Activated CD8-positive, alpha-beta memory T cell treated with anti-CD3 and anti-CD28 coated beads for 36 hours (primary cell): Measurements from ENCODE around the gene MCAT. TPM values are rescaled to one million over a fixed set of nuclear protein-coding genes. Genes with fewer than 3 reads are reported as not detected.

ENCODE experiments used
- CTCF ChIA-PET: fragments of 350-600 bp; sonication (Branson Sonifier 250); formaldehyde crosslinking; loops from one replicate; lab custom pipeline; 2021; ENCODE audit warnings: antibody characterized with exemption; lab: Charles Lee
- POLR2A ChIA-PET: fragments of 350-600 bp; sonication (Branson Sonifier 250); formaldehyde crosslinking; loops from one replicate; lab custom pipeline; 2021; ENCODE audit warnings: antibody characterized with exemption; lab: Charles Lee
- total RNA-seq, 2 experiments: library from RNA; stranded (reverse); gene quantifications; one replicate each; pipeline ENCODE4 v1.2.3, GENCODE V29; 2021

The MCAT gene
- total RNA-seq, 2 experiments from 2014 or later, result 27.6 to 31.0 TPM

- ChIA-PET POLR2A (interaction anchor here (0.7 kb wide), 1 partner anchor 43 kb away, joined by 4 read pairs; no protein-coding TSS in a partner anchor), CTCF (no interaction called here)
Observed at GRCh38 chr22:43134553-43134952, 8.6 kb downstream of the MCAT start.

- CTCF ChIA-PET, result interaction anchor here (0.8 kb wide), 1 partner anchor 11 kb away, joined by 4 read pairs; no protein-coding TSS in a partner anchor
- POLR2A ChIA-PET, result interaction anchor here (0.7 kb wide), 1 partner anchor 494 kb away, joined by 6 read pairs; no protein-coding TSS in a partner anchor
Observed at GRCh38 chr22:43133401-43133800, 9.8 kb downstream of the MCAT start.

- ChIA-PET POLR2A (no interaction called here), CTCF (no interaction called here)
Observed at GRCh38 chr22:43131773-43132501, 11.3 kb downstream of the MCAT start.

GRCh38 chr22:43129426-43130425 lies 13.5 kb downstream of the MCAT start:
- CTCF ChIA-PET, result interaction anchor here (0.7 kb wide), 1 partner anchor 8 kb away, joined by 4 read pairs; no protein-coding TSS in a partner anchor
- POLR2A ChIA-PET, result no interaction called here

- ChIA-PET POLR2A (no interaction called here), CTCF (interaction anchor here (0.6 kb wide), 1 partner anchor 20 kb away, joined by 3 read pairs; no protein-coding TSS in a partner anchor)
Observed at GRCh38 chr22:43128928-43129424, 14.2 kb downstream of the MCAT start.

GRCh38 chr22:43128116-43128515 lies 15.1 kb downstream of the MCAT start:
- POLR2A ChIA-PET, result no interaction called here
- CTCF ChIA-PET, result no interaction called here

GRCh38 chr22:43127166-43127908 lies 15.9 kb downstream of the MCAT start:
- POLR2A ChIA-PET, result no interaction called here
- CTCF ChIA-PET, result no interaction called here

GRCh38 chr22:43126501-43127165 lies 16.6 kb downstream of the MCAT start:
- ChIA-PET CTCF (interaction anchor here (0.7 kb wide), 1 partner anchor 65 kb away, joined by 4 read pairs; no protein-coding TSS in a partner anchor), POLR2A (no interaction called here)

- POLR2A ChIA-PET, result no interaction called here
- CTCF ChIA-PET, result no interaction called here
Observed at GRCh38 chr22:43118953-43119458, 24.2 kb downstream of the MCAT start.

- CTCF ChIA-PET, result no interaction called here
Observed at GRCh38 chr22:43118024-43118849, 25.0 kb downstream of the MCAT start.

GRCh38 chr22:43116932-43117331 lies 26.3 kb downstream of the MCAT start:
- CTCF ChIA-PET, result no interaction called here

More at GRCh38 chr22:43118024-43118849, 25.0 kb downstream of the MCAT start:
- POLR2A ChIA-PET, result no interaction called here

GRCh38 chr22:43114958-43115357 lies 28.2 kb downstream of the MCAT start:
- ChIA-PET POLR2A (no interaction called here), CTCF (no interaction called here)

More at GRCh38 chr22:43116932-43117331, 26.3 kb downstream of the MCAT start:
- POLR2A ChIA-PET, result no interaction called here

- POLR2A ChIA-PET, result no interaction called here
Observed at GRCh38 chr22:43113526-43114251, 29.5 kb downstream of the MCAT start.

GRCh38 chr22:43110927-43111623 lies 32.1 kb downstream of the MCAT start:
- POLR2A ChIA-PET, result no interaction called here

More at GRCh38 chr22:43113526-43114251, 29.5 kb downstream of the MCAT start:
- CTCF ChIA-PET, result no interaction called here

GRCh38 chr22:43110444-43110926 lies 32.7 kb downstream of the MCAT start, which contains the start of gene BIK:
Gene BIK (plus strand): TSS chr22:43110750. CDS start chr22:43124023, 13,273 bp downstream.
- ChIA-PET CTCF (no interaction called here), POLR2A (no interaction called here)

More at GRCh38 chr22:43110927-43111623, 32.1 kb downstream of the MCAT start:
- CTCF ChIA-PET, result no interaction called here

- CTCF ChIA-PET, result no interaction called here
- POLR2A ChIA-PET, result no interaction called here
Observed at GRCh38 chr22:43109921-43110443, 33.2 kb downstream of the MCAT start.
